Thymus (tissue), 11 donors: ENCODE measurements around the gene TNNT3. TPM values are rescaled to one million over a fixed set of nuclear protein-coding genes. Genes with fewer than 3 reads are reported as not detected.

Source experiments
- DNase-seq, 9 donors: peaks; one replicate each; pipeline ENCODE4 v3.0.0-alpha.2; 2013; ENCODE audit warnings: low spot score in 9 of 9, low read depth in 6 of 9, missing footprints in 1 of 9
- H3K27ac ChIP-seq, 2 donors: one replicate each; pipeline ENCODE4 v1.5.1; 2013; ENCODE audit warnings: control low read depth in 1 of 2, low read depth in 1 of 2, low read length in 1 of 2, mild to moderate bottlenecking in 1 of 2, moderate library complexity in 1 of 2
- H3K27me3 ChIP-seq, 2 donors: one replicate each; pipeline ENCODE4 v1.5.1; 2013; ENCODE audit warnings: low read length in 1 of 2; ENCODE audit not compliant: control insufficient read depth in 2 of 2, insufficient read depth in 1 of 2
- H3K36me3 ChIP-seq, 2 donors: one replicate each; pipeline ENCODE4 v1.5.1; 2013; ENCODE audit warnings: low read length in 1 of 2, mild to moderate bottlenecking in 1 of 2, moderate library complexity in 1 of 2; ENCODE audit not compliant: control insufficient read depth in 2 of 2, insufficient read depth in 2 of 2
- H3K4me1 ChIP-seq, 2 donors: one replicate each; pipeline ENCODE4 v1.5.1; 2013; ENCODE audit warnings: low read length in 2 of 2; ENCODE audit not compliant: control insufficient read depth in 2 of 2, insufficient read depth in 2 of 2
- H3K4me3 ChIP-seq, 2 donors: one replicate each; pipeline ENCODE4 v1.5.1; 2013; ENCODE audit warnings: low read length in 2 of 2, control low read depth in 1 of 2, mild to moderate bottlenecking in 1 of 2
- H3K9me3 ChIP-seq, 2 donors: one replicate each; pipeline ENCODE4 v1.5.1; 2013; ENCODE audit warnings: low read length in 1 of 2, mild to moderate bottlenecking in 1 of 2; ENCODE audit not compliant: control insufficient read depth in 2 of 2, insufficient read depth in 1 of 2
- WGBS: extraction: QIAGEN DNeasy Blood & Tissue Kit; methylation state at CpG from one replicate; pipeline ENCODE4 v1.1.7; 2013; 5-methylcytosine and 5-hydroxymethylcytosine counted together
- polyA plus RNA-seq: library from polyadenylated mRNA; stranded (reverse); fragments of 200-250 nt; gene quantifications from one replicate; pipeline ENCODE4 v1.2.3, GENCODE V29; 2013
- total RNA-seq: library from RNA; stranded (reverse); fragments of 120-200 nt; gene quantifications from one replicate; pipeline ENCODE4 v1.2.4, GENCODE V29; 2013
- donor health status: healthy.

TNNT3 gene
- total and polyA plus RNA-seq, 2 donors: 15.8 to 44.9 TPM

- H3K27ac ChIP-seq: peak overlapping the region in 1 of 2 donors; percentile 42
- H3K27me3 ChIP-seq: peaks cover 0 to 7% of the 10 kb centered on the region in 2 donors
- peaks cover 18 to 30% of the 10 kb centered on the region in 2 donors for H3K36me3 ChIP-seq
- 48% methylated on average over 9 of the region's 9 CpGs for WGBS
- H3K4me3 ChIP-seq: no peak overlapping the region
- peaks cover 6 to 42% of the 10 kb centered on the region in 2 donors for H3K4me1 ChIP-seq
- DNase-seq: no peak
- no peaks in the 10 kb centered on the region for H3K9me3 ChIP-seq
These were observed 31.2 kb upstream of the TNNT3 start for GRCh38 chr11:1888347-1888753.

- peaks cover 14 to 25% of the 10 kb centered on the region in 2 donors for H3K36me3 ChIP-seq
- H3K27me3 ChIP-seq: peaks cover 0 to 7% of the 10 kb centered on the region in 2 donors
- peaks cover 6 to 41% of the 10 kb centered on the region in 2 donors for H3K4me1 ChIP-seq
- H3K27ac ChIP-seq: peak overlapping the region; percentile 57 to 69
- H3K9me3 ChIP-seq: no peaks in the 10 kb centered on the region
- no peak overlapping the region for H3K4me3 ChIP-seq
- 45% methylated on average over 6 of the region's 6 CpGs for WGBS
- DNase-seq: no peak
These were observed 30.7 kb upstream of the TNNT3 start for GRCh38 chr11:1888811-1889210.

- Histone ChIP-seq H3K27me3 (peaks cover 0 to 7% of the 10 kb centered on the region in 2 donors), H3K36me3 (peaks cover 12 to 20% of the 10 kb centered on the region in 2 donors), H3K9me3 (no peaks in the 10 kb centered on the region), H3K4me3 (peak overlapping the region; percentile 28 to 48), H3K27ac (peak overlapping the region; percentile 69 to 77), H3K4me1 (peaks cover 6 to 41% of the 10 kb centered on the region in 2 donors)
- 13% methylated on average over 34 of the region's 34 CpGs for WGBS
- peak in 5 of 9 donors; percentile 53 to 80 (median 67) for DNase-seq
These were observed 30.1 kb upstream of the TNNT3 start for GRCh38 chr11:1889224-1889930.

- Histone ChIP-seq H3K27ac (peak overlapping the region in 1 of 2 donors; percentile 77), H3K4me3 (peak overlapping the region; percentile 28 to 48), H3K4me1 (peaks cover 6 to 41% of the 10 kb centered on the region in 2 donors), H3K27me3 (peaks cover 0 to 7% of the 10 kb centered on the region in 2 donors), H3K9me3 (no peaks in the 10 kb centered on the region), H3K36me3 (peaks cover 8 to 12% of the 10 kb centered on the region in 2 donors)
- peak in 1 of 9 donors; percentile 35 for DNase-seq
- WGBS: 20% methylated on average over 33 of the region's 33 CpGs
These were observed 29.3 kb upstream of the TNNT3 start for GRCh38 chr11:1889941-1890855.

GRCh38 chr11:1890856-1891830 lies 28.4 kb upstream of the TNNT3 start:
- peaks cover 3 to 8% of the 10 kb centered on the region in 2 donors for H3K36me3 ChIP-seq
- whole genome bisulfite sequencing: 24% methylated on average over 34 of the region's 34 CpGs
- H3K27ac ChIP-seq: peak overlapping the region in 1 of 2 donors; percentile 32
- DNase-seq: no peak
- no peaks in the 10 kb centered on the region for H3K9me3 ChIP-seq
- H3K27me3 ChIP-seq: peaks cover 0 to 7% of the 10 kb centered on the region in 2 donors
- peaks cover 6 to 41% of the 10 kb centered on the region in 2 donors for H3K4me1 ChIP-seq
- H3K4me3 ChIP-seq: peak overlapping the region in 1 of 2 donors; percentile 48

- 74% methylated on average over 7 of the region's 7 CpGs for WGBS
- Histone ChIP-seq H3K9me3 (no peaks in the 10 kb centered on the region), H3K4me1 (peaks cover 6 to 42% of the 10 kb centered on the region in 2 donors), H3K27ac (peak within 1 kb of the TSS in 1 of 2 donors; percentile 32), H3K36me3 (peaks cover 3 to 8% of the 10 kb centered on the region in 2 donors), H3K27me3 (peaks cover 0 to 7% of the 10 kb centered on the region in 2 donors), H3K4me3 (peak within 1 kb of the TSS in 1 of 2 donors; percentile 48)
- no peak for DNase-seq
These were observed 27.7 kb upstream of the TNNT3 start, which contains the start of gene PRR33 for GRCh38 chr11:1891831-1892115. PRR33 (minus strand) TSS chr11:1891895; CDS start chr11:1890584, 1,311 bp downstream.

- H3K36me3 ChIP-seq: peaks cover 3 to 8% of the 10 kb centered on the region in 2 donors
- H3K27ac ChIP-seq: no peak overlapping the region
- WGBS: 98% methylated on average over 7 of the region's 7 CpGs
- no peak overlapping the region for H3K4me3 ChIP-seq
- H3K9me3 ChIP-seq: no peaks in the 10 kb centered on the region
- no peak for DNase-seq
- H3K4me1 ChIP-seq: peaks cover 6 to 45% of the 10 kb centered on the region in 2 donors
- H3K27me3 ChIP-seq: peaks cover 0 to 7% of the 10 kb centered on the region in 2 donors
These were observed 27.4 kb upstream of the TNNT3 start for GRCh38 chr11:1892116-1892515.

- WGBS: 97% methylated on average over 5 of the region's 5 CpGs
These were observed 26.9 kb upstream of the TNNT3 start for GRCh38 chr11:1892558-1892957.

More at GRCh38 chr11:1892558-1892957, 26.9 kb upstream of the TNNT3 start:
- Histone ChIP-seq H3K36me3 (peaks cover 3 to 5% of the 10 kb centered on the region in 2 donors), H3K9me3 (no peaks in the 10 kb centered on the region), H3K4me3 (no peak overlapping the region), H3K27ac (no peak overlapping the region), H3K27me3 (peaks cover 0 to 7% of the 10 kb centered on the region in 2 donors), H3K4me1 (peaks cover 6 to 50% of the 10 kb centered on the region in 2 donors)
- no peak for DNase-seq
